Activated CD8-positive, alpha-beta T cell treated with anti-CD3 and anti-CD28 coated beads, Interleukin-2, amount 10 ng/mL, durations not matched to agents 7 days and 5 days (primary cell): ENCODE data around the gene WNT10A. TPM values are rescaled to one million over a fixed set of nuclear protein-coding genes. Genes with fewer than 3 reads are reported as not detected.
"Not testable (repeated sequence)": the region's sequence is repeated elsewhere in the genome, so short reads cannot be mapped to it uniquely, and the experiment has no call there.

Source experiments
- ATAC-seq: fragments of 150-1000 bp; cut with Tn5 transposase; one replicate; pipeline ENCODE4 v1.10.0; 2021; ENCODE audit warnings: moderate library complexity
- CTCF ChIA-PET: fragments of 350-600 bp; sonication (Branson Sonifier 250); formaldehyde crosslinking; loops from one replicate; lab custom pipeline; 2021; ENCODE audit warnings: antibody characterized with exemption; lab: Charles Lee
- POLR2A ChIA-PET: fragments of 350-600 bp; sonication (Branson Sonifier 250); formaldehyde crosslinking; loops from one replicate; lab custom pipeline; 2021; ENCODE audit warnings: antibody characterized with exemption; lab: Charles Lee
- DNase-seq: peaks from one replicate; pipeline ENCODE4 v3.0.0-alpha.2; 2020
- H3K27ac Mint-ChIP-seq: one replicate; pipeline ENCODE4 v1.8.0; 2021; ENCODE audit warnings: mild to moderate bottlenecking, mixed read lengths
- H3K27me3 Mint-ChIP-seq: one replicate; pipeline ENCODE4 v1.8.0; 2021; ENCODE audit warnings: low read depth, mixed read lengths
- H3K36me3 Mint-ChIP-seq: one replicate; pipeline ENCODE4 v1.8.0; 2021; ENCODE audit warnings: low read depth, mixed read lengths
- H3K4me1 Mint-ChIP-seq: one replicate; pipeline ENCODE4 v1.8.0; 2021; ENCODE audit warnings: low read depth, mixed read lengths
- H3K4me3 Mint-ChIP-seq: one replicate; pipeline ENCODE4 v1.8.0; 2021; ENCODE audit warnings: mild to moderate bottlenecking, mixed read lengths
- H3K9me3 Mint-ChIP-seq: one replicate; pipeline ENCODE4 v1.8.0; 2022; ENCODE audit warnings: mixed read lengths; ENCODE audit not compliant: insufficient read depth
- total RNA-seq, 2 experiments: library from RNA; stranded (reverse); gene quantifications; one replicate each; pipeline ENCODE4 v1.2.3, GENCODE V29; 2021

Gene WNT10A
- total RNA-seq, 2 experiments from 2014 or later, result not detected

DNA sequence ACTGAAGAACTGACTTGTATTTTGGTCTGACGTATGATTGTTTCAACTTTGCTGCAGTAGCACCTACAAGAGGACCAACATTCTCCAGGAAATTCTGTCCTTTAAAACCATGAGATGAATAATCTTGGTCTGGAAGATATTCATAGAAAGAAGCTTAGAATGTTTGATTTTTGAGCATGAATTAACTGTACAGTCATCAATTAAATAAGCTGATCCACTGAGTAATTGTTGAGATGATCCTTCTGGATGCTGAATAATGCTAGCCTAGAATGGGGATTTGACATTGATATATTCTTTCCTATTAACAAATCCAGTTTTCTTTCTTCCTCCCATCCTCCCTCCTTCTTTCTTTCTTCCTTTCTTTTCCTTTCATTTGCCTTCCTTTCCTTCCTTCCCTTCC lies 39.9 kb downstream of the WNT10A start:
- Mint-ChIP-seq H3K9me3 (no peaks in the 10 kb centered on the region), H3K4me3 (no peak overlapping the region), H3K27ac (no peak overlapping the region), H3K4me1 (no peaks in the 10 kb centered on the region), H3K27me3 (peaks cover 16% of the 10 kb centered on the region), H3K36me3 (peaks cover 3% of the 10 kb centered on the region)
- ATAC-seq (no peak), DNase-seq (no peak)
- ChIA-PET POLR2A (no interaction called here), CTCF (no interaction called here)

DNA sequence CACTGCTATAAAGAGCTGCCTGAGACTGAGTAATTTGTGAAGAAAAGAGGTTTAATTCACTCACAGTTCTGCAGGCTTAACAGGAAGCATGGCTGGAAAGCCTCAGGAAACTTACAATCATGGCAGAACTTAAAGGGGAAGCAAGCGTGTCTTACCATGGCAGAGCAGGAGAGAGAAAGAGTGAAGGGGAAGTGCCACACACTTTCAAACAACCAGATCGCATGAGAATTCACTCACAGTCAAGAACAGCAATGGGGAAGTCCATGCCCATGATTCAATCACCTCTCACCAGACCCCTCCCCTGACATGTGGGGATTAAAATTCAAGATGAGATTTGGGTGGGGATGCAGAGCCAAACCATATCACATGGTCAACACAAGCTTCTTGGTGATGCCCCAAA lies 44.1 kb downstream of the WNT10A start:
- Mint-ChIP-seq H3K36me3 (peaks cover 3% of the 10 kb centered on the region), H3K4me1 (no peaks in the 10 kb centered on the region), H3K9me3 (no peaks in the 10 kb centered on the region), H3K27ac (no peak overlapping the region), H3K4me3 (no peak overlapping the region), H3K27me3 (peaks cover 16% of the 10 kb centered on the region)
- no peak for DNase-seq
- POLR2A ChIA-PET, result no interaction called here
- CTCF ChIA-PET, result no interaction called here
- no peak for ATAC-seq

DNA sequence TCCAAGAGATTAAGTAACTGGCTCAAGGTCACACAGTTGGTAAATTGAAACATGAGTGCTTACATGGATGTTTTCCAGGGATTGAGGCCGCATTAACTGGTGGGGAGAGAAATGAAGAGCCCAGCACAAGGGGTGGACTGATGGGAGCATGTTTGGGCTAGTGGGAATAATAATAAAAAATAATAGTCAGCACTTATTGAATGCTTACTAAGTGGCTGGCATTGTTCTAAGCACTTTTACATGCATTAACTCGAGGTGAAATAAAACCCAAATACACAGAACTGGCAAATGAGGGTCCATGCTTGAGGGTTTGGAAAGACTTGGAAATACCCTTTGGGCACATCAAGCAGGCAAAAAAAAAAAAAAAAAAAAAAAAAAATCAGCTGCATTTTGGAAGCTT lies 44.8 kb downstream of the WNT10A start:
- DNase-seq (no peak), ATAC-seq (no peak)
- H3K4me1 Mint-ChIP-seq, result no peaks in the 10 kb centered on the region
- no peak overlapping the region for H3K27ac Mint-ChIP-seq
- no peaks in the 10 kb centered on the region for H3K9me3 Mint-ChIP-seq
- POLR2A ChIA-PET, result no interaction called here
- H3K27me3 Mint-ChIP-seq, result peaks cover 16% of the 10 kb centered on the region
- CTCF ChIA-PET, result no interaction called here
- H3K36me3 Mint-ChIP-seq, result peaks cover 3% of the 10 kb centered on the region
- no peak overlapping the region for H3K4me3 Mint-ChIP-seq

DNA sequence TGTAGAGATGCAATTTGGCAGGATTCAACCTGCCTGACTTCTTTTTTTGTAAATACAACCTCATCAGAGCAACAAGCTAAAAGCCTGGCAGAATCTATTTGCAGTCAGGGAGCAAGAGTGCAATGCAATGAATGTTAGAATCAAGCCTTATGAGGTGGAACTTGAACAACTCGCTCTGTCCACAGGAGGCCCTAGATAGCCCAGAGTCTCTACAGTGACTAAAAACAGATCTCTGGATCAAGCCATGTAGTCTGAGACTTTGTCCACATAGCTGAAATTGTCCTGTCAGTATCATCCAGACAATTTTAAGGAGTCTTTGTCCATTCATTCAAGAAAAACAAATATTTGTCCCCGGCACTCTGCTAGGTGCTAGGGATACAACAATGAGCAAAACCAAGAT lies 46.8 kb downstream of the WNT10A start:
- Mint-ChIP-seq H3K27me3 (peaks cover 16% of the 10 kb centered on the region), H3K36me3 (peaks cover 3% of the 10 kb centered on the region), H3K9me3 (no peaks in the 10 kb centered on the region), H3K27ac (no peak overlapping the region), H3K4me1 (no peaks in the 10 kb centered on the region), H3K4me3 (no peak overlapping the region)
- CTCF ChIA-PET, result no interaction called here
- DNase-seq, result no peak
- POLR2A ChIA-PET, result no interaction called here
- no peak for ATAC-seq

DNA sequence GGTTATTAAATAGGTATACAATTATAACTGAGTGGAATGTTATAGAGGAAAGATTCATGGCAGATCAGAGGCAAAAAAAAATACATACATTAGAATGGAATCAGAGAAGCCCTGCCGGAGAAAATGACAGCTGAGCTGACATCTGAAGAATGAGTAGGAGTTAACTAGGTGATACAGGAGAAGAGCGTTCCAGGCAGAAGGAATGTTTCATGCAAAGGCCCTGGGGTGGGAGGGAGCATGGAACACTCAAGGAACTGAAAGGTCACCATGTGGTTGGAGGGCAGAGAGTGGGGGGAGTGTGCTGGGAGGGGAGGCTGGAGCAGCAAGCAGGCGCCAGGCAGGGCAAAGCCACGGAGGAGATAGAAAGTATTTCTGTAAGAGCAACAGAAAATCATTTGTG lies 47.2 kb downstream of the WNT10A start:
- ChIA-PET POLR2A (no interaction called here), CTCF (no interaction called here)
- Mint-ChIP-seq H3K9me3 (no peaks in the 10 kb centered on the region), H3K27ac (no peak overlapping the region), H3K27me3 (peaks cover 14% of the 10 kb centered on the region), H3K36me3 (peaks cover 3% of the 10 kb centered on the region), H3K4me1 (no peaks in the 10 kb centered on the region), H3K4me3 (no peak overlapping the region)
- ATAC-seq (no peak), DNase-seq (no peak)

DNA sequence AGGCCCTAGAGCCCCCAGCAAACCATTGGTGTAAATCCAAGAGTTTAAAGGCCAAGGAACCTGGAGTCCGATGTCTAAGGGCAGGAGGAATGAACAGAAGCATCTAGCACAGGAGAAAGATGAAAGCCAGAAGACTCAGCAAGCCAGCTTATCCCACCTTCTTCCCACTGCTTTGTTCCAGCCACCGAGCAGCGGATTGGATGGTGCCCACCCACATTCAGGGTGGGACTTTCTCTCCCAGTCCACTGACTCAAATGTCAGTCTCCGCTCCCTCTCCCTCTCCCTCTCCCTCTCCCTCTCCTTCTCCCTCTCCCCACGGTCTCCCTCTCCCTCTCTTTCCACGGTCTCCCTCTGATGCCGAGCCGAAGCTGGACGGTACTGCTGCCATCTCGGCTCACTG lies 49.8 kb downstream of the WNT10A start:
- ATAC-seq, H3K4me3 Mint-ChIP-seq, H3K9me3 Mint-ChIP-seq, DNase-seq, POLR2A ChIA-PET, H3K27ac Mint-ChIP-seq, CTCF ChIA-PET, H3K36me3 Mint-ChIP-seq, H3K4me1 Mint-ChIP-seq: not testable (repeated sequence)
- H3K27me3 Mint-ChIP-seq, result peaks cover 10% of the 10 kb centered on the region

DNA sequence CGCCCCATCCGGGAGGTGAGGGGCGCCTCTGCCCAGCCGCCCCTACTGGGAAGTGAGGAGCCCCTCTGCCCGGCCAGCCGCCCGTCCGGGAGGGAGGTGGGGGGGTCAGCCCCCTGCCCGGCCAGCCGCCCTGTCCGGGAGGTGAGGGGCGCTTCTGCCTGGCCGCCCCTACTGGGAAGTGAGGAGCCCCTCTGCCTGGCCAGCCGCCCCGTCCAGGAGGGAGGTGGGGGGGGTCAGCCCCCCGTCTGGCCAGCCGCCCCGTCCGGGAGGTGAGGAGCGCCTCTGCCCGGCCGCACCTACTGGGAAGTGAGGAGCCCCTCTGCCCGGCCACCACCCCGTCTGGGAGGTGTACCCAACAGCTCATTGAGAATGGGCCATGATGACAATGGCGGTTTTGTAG lies 51.1 kb downstream of the WNT10A start:
- H3K4me3 Mint-ChIP-seq, H3K4me1 Mint-ChIP-seq, H3K27ac Mint-ChIP-seq, H3K36me3 Mint-ChIP-seq, H3K9me3 Mint-ChIP-seq, POLR2A ChIA-PET, ATAC-seq, DNase-seq, CTCF ChIA-PET: not testable (repeated sequence)
- peaks cover 14% of the 10 kb centered on the region for H3K27me3 Mint-ChIP-seq

Other genes with a start within 250 kb of the WNT10A start
- 10 to 100 TPM; 49.2 to 53.1 TPM for gene ZNF142, start 221.2 kb upstream of the WNT10A start, total RNA-seq
- gene BCS1L, start 221.2 kb upstream of the WNT10A start, total RNA-seq, result 10 to 100 TPM; 50.1 to 50.5 TPM
- 10 to 100 TPM; 19.0 to 25.8 TPM for gene RNF25, start 208.8 kb upstream of the WNT10A start, total RNA-seq
- gene STK36, start 208.8 kb upstream of the WNT10A start, total RNA-seq, result 10 to 100 TPM; 12.1 to 15.2 TPM
- 10 to 100 TPM; 25.8 to 27.7 TPM for gene TTLL4, start 170.0 kb upstream of the WNT10A start, total RNA-seq
- gene CYP27A1, start 98.7 kb upstream of the WNT10A start, total RNA-seq, result not detected
- gene PRKAG3, start 49.0 kb upstream of the WNT10A start, total RNA-seq, result not detected
- gene WNT6, start 21.0 kb upstream of the WNT10A start, total RNA-seq, result not detected
- not detected for gene CDK5R2, start 78.8 kb downstream of the WNT10A start, total RNA-seq
- gene FEV, start 104.3 kb downstream of the WNT10A start, total RNA-seq, result not detected
- not detected for gene CRYBA2, start 112.6 kb downstream of the WNT10A start, total RNA-seq
- gene CFAP65, start 160.7 kb downstream of the WNT10A start, total RNA-seq, result not detected
- not detected for gene IHH, start 180.1 kb downstream of the WNT10A start, total RNA-seq